H1 (cell line): Measurements from ENCODE around the gene MCF2L2. TPM values are rescaled to one million over a fixed set of nuclear protein-coding genes. Genes with fewer than 3 reads are reported as not detected.

Experiments
- FOSL1 ChIP-seq: IDR thresholded peaks from 2 replicates; pipeline ENCODE4 v1.6.1; 2011; ENCODE audit warnings: mild to moderate bottlenecking, low read depth, low read length, moderate library complexity; ENCODE audit not compliant: insufficient read depth
- GTF2F1 ChIP-seq: IDR thresholded peaks from 2 replicates; pipeline ENCODE4 v1.6.1; 2012; ENCODE audit warnings: low read depth, low read length, improper control_type of control experiment, borderline replicate concordance
- HDAC2 ChIP-seq, 2 experiments: fragments of 300-600 bp in 1 of 2; sonication (generic) in 1 of 2; IDR thresholded peaks; 2 replicates each; pipeline ENCODE4 v1.6.1; 2011 to 2012; ENCODE audit warnings: low read depth in 2 of 2, low read length in 2 of 2, mild to moderate bottlenecking in 2 of 2, moderate library complexity in 2 of 2, borderline replicate concordance in 1 of 2, inconsistent platforms in 1 of 2
- POU5F1 ChIP-seq: IDR thresholded peaks from 2 replicates; pipeline ENCODE4 v1.6.1; 2011; ENCODE audit warnings: low read depth, mild to moderate bottlenecking, low read length, moderate library complexity
- polyA plus RNA-seq, 7 experiments: library from polyadenylated mRNA; depleted of rRNA in 3 of 7; stranded (reverse) in 5 of 7; unstranded in 2 of 7; fragments of >200 nt in 5 of 7; fragments of 200-250 nt in 2 of 7; gene quantifications; 1 replicate in 5 of 7; 2 replicates in 1 of 7; 4 replicates in 1 of 7; pipeline versions ENCODE4 v1.2.1 to v1.2.3, GENCODE V29; 2011 to 2013; ENCODE audit warnings: missing spikeins in 2 of 7, mixed read lengths in 2 of 7
- total RNA-seq: library from RNA; stranded (reverse); fragmentation: NEBNext Ultra II Directional; extraction: Animal tissue kit (Norgen Biotek cat#: 25700); gene quantifications from 2 replicates; pipeline ENCODE4 v1.2.1, GENCODE V29; 2021

Gene MCF2L2
- total and polyA plus RNA-seq, 2 of the 8 experiments (the other 6 are each of a cell fraction or from before 2014, with no cell fraction given): 4.1 to 13.7 TPM

DNA sequence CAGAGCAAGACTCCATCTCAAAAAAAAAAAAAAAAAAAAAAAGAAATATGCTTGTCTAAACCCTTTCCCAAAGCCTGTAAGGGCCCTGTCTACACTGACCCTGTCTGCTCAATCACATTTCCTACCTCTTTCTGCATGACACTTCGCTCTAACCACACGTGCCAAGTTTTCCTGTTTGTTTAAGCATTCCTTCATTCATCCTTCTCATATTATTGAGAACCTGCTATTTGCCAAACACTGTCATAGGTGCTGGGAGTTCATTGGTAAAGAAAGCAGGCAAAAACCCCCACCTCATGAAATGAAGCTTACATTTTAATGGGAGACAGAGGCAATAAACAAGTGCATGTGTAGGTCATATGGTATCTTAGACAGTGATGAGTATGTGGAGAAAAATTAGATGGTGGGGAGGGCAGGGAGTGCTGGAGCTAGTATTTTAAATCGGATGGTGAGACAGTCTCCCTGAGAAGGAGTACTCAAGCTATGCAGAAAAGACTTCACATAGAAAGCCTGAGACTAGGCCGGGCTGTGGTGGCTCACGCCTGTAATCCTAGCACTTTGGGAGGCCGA lies 127.3 kb downstream of the MCF2L2 start (continued):
- no peak for TF ChIP-seq HDAC2 (IDR thresholded peaks at IDR 0.05; ENCODE audit: borderline replicate concordance in 1 of 2, low read depth in 2 of 2, low read length in 2 of 2)
- TF ChIP-seq FOSL1: no peak
- TF ChIP-seq GTF2F1: no peak
- TF ChIP-seq POU5F1: no peak
